HG03469 (cell line): Measurements from ENCODE around the gene ARHGAP22.

ENCODE experiments used
- ATAC-seq: cut with Tn5 transposase; IDR thresholded peaks from one replicate; pipeline ENCODE4 v1.9.1; 2021; ENCODE audit warnings: mild to moderate bottlenecking, moderate library complexity, moderate number of reproducible peaks; ENCODE audit not compliant: unreplicated experiment

ARHGAP22 gene

DNA sequence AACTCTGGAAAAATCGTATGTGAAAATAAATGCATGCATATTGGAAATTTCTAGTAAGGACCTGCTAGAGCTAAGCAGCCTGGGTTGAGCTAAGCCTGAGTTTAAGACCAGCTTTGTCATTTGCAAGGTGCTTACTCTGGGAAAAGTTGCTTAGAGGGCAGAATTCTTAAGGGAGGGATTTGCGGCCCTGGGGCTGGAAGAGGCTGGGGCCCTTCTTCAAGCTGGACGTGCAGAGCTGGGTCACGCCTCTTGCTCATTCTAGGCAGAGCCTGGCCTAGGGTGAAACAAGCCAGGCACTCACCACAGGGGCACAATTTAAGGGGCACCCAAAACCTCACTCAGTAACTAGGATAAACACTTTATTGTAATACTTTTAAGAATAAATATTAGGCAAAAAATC, 137.2 kb downstream of the ARHGAP22 start:
- ATAC-seq: no peak

- ATAC-seq: no peak
These were observed 138.1 kb downstream of the ARHGAP22 start for GRCh38 chr10:48466611-48467240.

- ATAC-seq: no peak
These were observed 138.9 kb downstream of the ARHGAP22 start for GRCh38 chr10:48465860-48466521.

DNA sequence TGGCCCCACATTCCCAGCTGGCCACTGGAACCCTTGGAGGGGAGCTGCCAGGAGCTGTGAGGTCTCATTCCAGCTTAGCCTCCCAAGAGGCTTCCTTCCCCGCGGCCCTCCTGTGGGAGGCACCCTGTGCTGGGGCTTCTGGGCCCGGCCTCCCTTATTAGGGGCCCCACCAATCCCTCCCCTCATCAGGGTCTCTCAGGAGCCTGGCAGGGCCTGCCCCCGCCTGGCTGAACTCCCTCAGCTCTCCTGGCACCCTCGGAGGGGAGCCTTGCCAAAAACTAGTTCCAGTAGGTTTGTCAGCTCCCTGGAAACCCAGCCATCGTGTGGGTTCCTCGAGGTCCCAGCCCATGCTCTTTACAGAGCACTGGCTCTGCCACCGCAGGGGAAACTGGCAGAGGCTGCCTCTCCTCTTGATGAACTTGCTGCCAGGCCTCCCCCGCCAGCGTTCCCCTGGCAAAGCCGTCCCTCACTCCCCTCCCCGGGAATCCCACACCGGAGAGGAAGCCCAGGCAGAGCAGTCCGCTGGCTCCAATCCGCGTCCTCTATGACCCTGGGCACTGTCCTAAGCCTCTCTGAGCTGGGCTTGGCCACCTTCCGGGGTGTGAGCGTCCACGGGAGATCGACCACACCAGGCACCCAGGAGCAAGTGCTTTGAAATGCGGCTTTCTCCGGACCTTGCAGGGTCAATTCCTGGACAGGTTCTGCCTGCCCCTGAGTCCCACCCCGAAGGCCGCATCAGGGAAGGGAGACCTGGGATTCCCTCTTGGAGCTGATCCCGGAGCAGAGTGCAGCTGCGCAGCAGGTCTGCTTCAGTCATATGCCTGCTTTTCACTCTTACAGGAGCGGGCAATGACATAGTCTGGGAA, 139.8 kb downstream of the ARHGAP22 start:
- ATAC-seq: no peak

DNA sequence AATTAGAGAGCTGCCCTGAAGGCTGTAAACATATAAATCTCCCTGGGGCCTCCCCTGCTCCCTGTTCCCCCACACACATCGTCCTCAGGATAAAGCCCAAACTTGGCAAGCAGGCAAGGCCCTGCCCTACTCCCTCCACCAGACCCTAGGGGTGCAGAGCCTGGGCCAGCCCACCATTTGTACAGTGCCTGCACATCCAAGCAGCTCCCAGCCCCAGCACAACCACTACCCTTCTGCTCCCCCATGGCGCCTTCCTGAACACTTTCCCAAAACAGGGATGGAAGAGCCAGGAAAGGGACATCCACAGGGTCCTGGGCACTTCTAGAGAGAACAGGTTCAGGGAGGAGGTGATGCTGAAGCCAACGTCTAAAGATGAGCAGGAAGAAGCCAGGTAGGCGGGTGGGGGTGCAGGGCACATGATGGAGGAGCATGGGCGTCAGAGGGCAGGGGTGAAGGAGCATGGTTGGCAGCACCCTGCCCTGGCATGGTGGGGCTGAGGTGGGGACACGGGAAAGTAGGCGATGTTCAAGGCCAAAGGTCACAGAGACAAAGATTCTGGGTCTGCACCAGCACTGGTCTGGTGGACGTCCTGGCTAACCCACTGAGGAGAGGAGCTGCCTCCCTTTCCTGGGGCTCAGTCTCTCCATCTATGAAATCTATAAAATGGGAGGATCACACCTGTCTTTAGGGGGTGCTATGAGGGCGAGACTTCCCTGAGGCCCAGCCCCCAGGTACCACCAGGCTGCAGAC, 140.6 kb downstream of the ARHGAP22 start:
- no peak for ATAC-seq

GRCh38 chr10:48463318-48464003, 141.4 kb downstream of the ARHGAP22 start:
- ATAC-seq: no peak

- no peak for ATAC-seq
These were observed 142.3 kb downstream of the ARHGAP22 start for GRCh38 chr10:48462482-48463020.

GRCh38 chr10:48461623-48462481, 143.0 kb downstream of the ARHGAP22 start:
- no peak for ATAC-seq

GRCh38 chr10:48460182-48460581, 144.7 kb downstream of the ARHGAP22 start:
- no peak for ATAC-seq

DNA sequence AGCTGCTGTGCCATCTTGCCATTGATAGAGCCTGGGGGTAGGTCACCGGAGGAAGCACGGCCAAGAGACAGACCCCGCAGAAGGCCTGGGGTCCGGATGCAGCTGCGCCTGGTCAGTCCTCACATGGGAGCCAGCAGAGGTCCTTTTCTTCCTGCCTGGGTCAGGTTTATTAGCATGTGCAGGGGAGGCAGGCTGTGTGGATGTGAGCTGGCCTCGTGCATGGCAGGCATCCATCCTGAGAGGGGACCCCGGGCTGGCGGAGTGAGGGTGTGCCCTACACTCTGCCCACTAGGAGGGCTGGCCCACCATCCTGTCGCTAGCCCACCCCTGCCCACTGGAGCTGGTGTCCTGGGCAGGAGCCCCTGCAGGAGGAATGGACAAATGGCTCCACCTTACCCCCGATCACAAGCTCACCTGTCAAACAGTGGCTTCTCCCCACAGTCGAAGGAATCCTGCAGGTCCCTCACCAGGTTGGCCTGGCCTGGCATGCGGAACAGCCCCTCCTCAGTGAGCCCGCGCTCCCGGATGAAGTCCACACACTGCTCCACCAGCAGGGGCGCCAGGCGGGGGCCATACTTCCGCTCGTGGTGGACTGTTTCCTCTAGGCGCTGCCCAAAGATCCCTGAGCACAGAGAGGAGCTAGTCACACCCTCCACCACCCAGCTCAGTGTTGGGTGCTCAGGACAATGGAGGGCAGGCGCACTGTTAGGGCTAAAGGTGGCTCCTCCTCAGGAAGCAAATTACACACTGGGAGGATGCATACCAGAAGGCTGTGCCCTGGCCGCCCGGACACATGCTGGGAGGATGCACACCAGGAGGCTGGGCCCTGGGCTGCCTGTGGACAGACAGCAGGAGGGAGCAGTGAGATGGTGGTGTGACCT, 145.4 kb downstream of the ARHGAP22 start:
- ATAC-seq: no peak

DNA sequence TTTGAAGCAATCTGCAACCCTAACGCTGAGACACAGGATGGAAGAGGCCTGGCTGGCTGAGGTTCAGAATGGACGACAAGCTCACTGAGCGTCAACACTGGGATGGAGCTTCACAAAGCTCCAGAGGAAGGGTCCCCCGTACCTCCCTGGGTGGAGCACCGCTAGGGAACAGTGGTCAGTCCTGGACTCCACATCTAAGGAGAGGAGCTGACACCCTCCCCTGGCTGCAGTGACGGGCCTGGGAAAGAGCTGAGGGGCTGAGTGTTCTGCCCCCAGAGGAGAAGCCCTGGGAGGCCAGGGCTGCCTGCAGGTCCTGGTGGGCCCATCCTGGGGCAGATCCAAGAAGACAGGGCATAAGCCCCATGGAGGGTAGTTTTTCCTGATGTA, 146.2 kb downstream of the ARHGAP22 start:
- no peak for ATAC-seq

GRCh38 chr10:48457949-48458661, 146.8 kb downstream of the ARHGAP22 start:
- ATAC-seq: no peak

DNA sequence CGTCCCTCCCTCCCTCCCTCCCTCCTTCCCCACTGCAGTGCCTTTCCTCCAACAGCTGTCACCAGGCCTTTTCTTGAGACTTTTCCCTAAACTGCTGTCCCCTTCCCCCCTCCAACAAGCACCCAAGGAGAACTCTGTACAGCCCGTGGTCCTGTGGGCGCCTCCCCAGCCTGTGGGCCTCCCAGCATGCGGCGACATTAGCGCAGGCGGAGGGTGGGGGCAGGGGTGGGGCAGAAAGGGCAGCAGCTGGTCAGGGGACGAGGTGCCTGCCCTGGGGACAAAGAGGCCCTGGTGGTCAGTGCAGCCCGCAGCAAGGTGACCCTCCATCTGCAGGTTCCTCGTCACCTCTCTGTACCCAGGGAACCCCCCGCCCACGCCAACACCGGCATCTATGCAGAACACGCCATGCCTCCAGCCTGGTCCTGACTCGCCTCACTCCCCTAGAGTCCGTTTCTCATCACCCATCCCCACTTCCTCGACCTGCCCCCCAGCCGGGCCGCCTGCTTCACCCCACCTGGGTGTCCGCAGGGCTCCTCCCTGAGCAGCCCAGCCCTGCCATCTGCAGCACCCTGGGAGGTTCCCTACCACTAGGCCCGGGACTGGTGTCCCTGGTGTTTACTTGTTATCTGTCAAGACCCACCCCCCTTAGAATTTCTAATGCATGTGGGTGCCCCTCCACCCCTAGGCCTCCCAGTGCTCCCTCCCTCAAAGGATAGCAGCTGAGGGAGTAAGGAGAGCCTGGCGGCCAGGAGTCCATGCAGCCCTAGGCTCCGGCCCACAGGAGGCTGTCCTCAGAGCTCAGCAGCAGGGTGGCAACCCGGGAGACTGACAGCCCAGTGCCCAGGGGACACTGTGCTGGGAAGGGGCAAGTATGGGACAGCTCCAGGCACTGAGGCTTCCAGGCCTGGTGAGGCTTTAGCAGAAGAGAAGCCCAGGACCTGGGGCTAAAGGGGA, 147.8 kb downstream of the ARHGAP22 start:
- no peak for ATAC-seq

- ATAC-seq: no peak
These were observed 148.5 kb downstream of the ARHGAP22 start for GRCh38 chr10:48456361-48456804.

GRCh38 chr10:48455392-48456151, 149.3 kb downstream of the ARHGAP22 start:
- no peak for ATAC-seq

DNA sequence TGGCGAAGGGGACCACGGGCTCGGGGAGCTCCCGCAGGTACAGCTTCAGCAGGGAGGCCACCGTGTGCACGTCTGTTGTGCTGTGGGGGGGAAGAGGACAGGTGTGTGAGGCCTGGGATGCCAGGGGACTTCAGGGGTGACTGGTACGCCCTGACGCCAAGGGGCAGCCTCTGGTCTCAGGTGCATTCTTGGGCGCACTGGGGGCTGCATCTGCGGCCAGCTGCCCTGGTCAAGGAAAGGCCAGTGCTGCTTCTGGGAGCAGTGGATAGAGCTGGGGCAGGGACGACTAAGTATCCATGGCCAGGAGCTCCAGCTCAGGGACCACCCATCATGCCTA, 149.8 kb downstream of the ARHGAP22 start:
- ATAC-seq: no peak
